Stimulated activated CD8-positive, alpha-beta memory T cell treated with anti-CD3 and anti-CD28 coated beads, Interleukin-2, amount 100 ng/mL, for 48 hours (primary cell): ENCODE measurements around the gene ATP13A4.

ENCODE experiments used
- DNase-seq, 2 donors: peaks; one replicate each; pipeline ENCODE4 v3.0.0-alpha.2; 2020; ENCODE audit warnings: low read depth in 2 of 2

ATP13A4 gene

GRCh38 chr3:193396451-193397244, 158.0 kb downstream of the ATP13A4 start:
- DNase-seq, result no peak

GRCh38 chr3:193391902-193392301, 162.8 kb downstream of the ATP13A4 start:
- DNase-seq, result no peak

GRCh38 chr3:193389335-193389734, 165.4 kb downstream of the ATP13A4 start:
- no peak for DNase-seq

GRCh38 chr3:193388361-193388760, 166.3 kb downstream of the ATP13A4 start:
- DNase-seq, result no peak

- no peak for DNase-seq
Observed at GRCh38 chr3:193387596-193387995, 167.1 kb downstream of the ATP13A4 start.

GRCh38 chr3:193378706-193379105, 176.0 kb downstream of the ATP13A4 start, which contains the start of gene ATP13A5:
TSS of gene ATP13A5 (minus strand) at chr3:193378753. CDS start at chr3:193378725, 28 bp downstream.
- no peak for DNase-seq

GRCh38 chr3:193377591-193377990, 177.1 kb downstream of the ATP13A4 start:
- no peak for DNase-seq

GRCh38 chr3:193375614-193376013, 179.1 kb downstream of the ATP13A4 start:
- no peak for DNase-seq

- no peak for DNase-seq
Observed at GRCh38 chr3:193372783-193373182, 181.9 kb downstream of the ATP13A4 start.

- no peak for DNase-seq
Observed at GRCh38 chr3:193367868-193368267, 186.8 kb downstream of the ATP13A4 start.

- DNase-seq, result no peak
Observed at GRCh38 chr3:193357291-193357690, 197.4 kb downstream of the ATP13A4 start.

- DNase-seq, result no peak
Observed at GRCh38 chr3:193354423-193354822, 200.3 kb downstream of the ATP13A4 start.
